Measurements from ENCODE around the gene NELL2. TPM values are rescaled to one million over a fixed set of nuclear protein-coding genes. Genes with fewer than 3 reads are reported as not detected.

Gene NELL2
- total RNA-seq, 1 donor from 2014 or later = 1.0 TPM

- H3K9me3 ChIP-seq (ENCODE audit: insufficient read depth, low read depth, low read length) = peaks cover 1% of the 10 kb centered on the region
- H3K9ac ChIP-seq (ENCODE audit: low read length) = no peak overlapping the region
- TF ChIP-seq CTCF (IDR thresholded peaks at IDR 0.05; ENCODE audit: insufficient read depth, low read depth, low read length) (no peak), EZH2 (IDR thresholded peaks at IDR 0.05; ENCODE audit: insufficient read depth, low read length) (no peak)
- no peaks in the 10 kb centered on the region for H3K9me3 Mint-ChIP-seq (ENCODE audit: unreplicated experiment)
- H3K36me3 ChIP-seq (ENCODE audit: insufficient read depth, low read length) = no peaks in the 10 kb centered on the region
- DNase-seq (ENCODE audit: low read depth) (no peak), FAIRE-seq (no peak)
- H3K4me3 ChIP-seq (ENCODE audit: insufficient read depth, low read depth, low read length) = no peak overlapping the region
- H3K4me3 Mint-ChIP-seq (ENCODE audit: unreplicated experiment) = no peak overlapping the region
- H3K4me1 Mint-ChIP-seq (ENCODE audit: low read depth, unreplicated experiment) = no peaks in the 10 kb centered on the region
- H3K36me3 Mint-ChIP-seq (ENCODE audit: low read depth, unreplicated experiment) = no peaks in the 10 kb centered on the region
- no peak overlapping the region for H3K4me2 ChIP-seq (ENCODE audit: low read length)
- H3K27me3 ChIP-seq (ENCODE audit: insufficient read depth, low read length) = no peaks in the 10 kb centered on the region
- H3K79me2 ChIP-seq (ENCODE audit: insufficient read depth, low read length) = no peaks in the 10 kb centered on the region
- no peaks in the 10 kb centered on the region for H3K27me3 Mint-ChIP-seq (ENCODE audit: low read depth, unreplicated experiment)
- H3K27ac Mint-ChIP-seq (ENCODE audit: unreplicated experiment) = no peak overlapping the region
- no peaks in the 10 kb centered on the region for H3K4me1 ChIP-seq (ENCODE audit: insufficient read depth, low read length)
- no peak overlapping the region for H3K27ac ChIP-seq (ENCODE audit: low read depth, low read length)
- H4K20me1 ChIP-seq (ENCODE audit: insufficient read depth, low read length) = no peaks in the 10 kb centered on the region
- H2AFZ ChIP-seq (ENCODE audit: low read depth, low read length) = no peak overlapping the region
Observed at GRCh38 chr12:44531320-44531971, 344.7 kb downstream of the NELL2 start.

GRCh38 chr12:44526655-44527182, 349.4 kb downstream of the NELL2 start:
- no peak overlapping the region for H3K27ac ChIP-seq (ENCODE audit: low read depth, low read length)
- H3K27me3 ChIP-seq (ENCODE audit: insufficient read depth, low read length) = no peaks in the 10 kb centered on the region
- FAIRE-seq (no peak), DNase-seq (ENCODE audit: low read depth) (no peak)
- no peak overlapping the region for H3K4me2 ChIP-seq (ENCODE audit: low read length)
- H3K9me3 Mint-ChIP-seq (ENCODE audit: unreplicated experiment) = no peaks in the 10 kb centered on the region
- H3K79me2 ChIP-seq (ENCODE audit: insufficient read depth, low read length) = no peaks in the 10 kb centered on the region
- H3K27ac Mint-ChIP-seq (ENCODE audit: unreplicated experiment) = no peak overlapping the region
- H3K27me3 Mint-ChIP-seq (ENCODE audit: low read depth, unreplicated experiment) = no peaks in the 10 kb centered on the region
- H3K4me1 Mint-ChIP-seq (ENCODE audit: low read depth, unreplicated experiment) = peaks cover 2% of the 10 kb centered on the region
- no peak overlapping the region for H3K4me3 ChIP-seq (ENCODE audit: insufficient read depth, low read depth, low read length)
- H2AFZ ChIP-seq (ENCODE audit: low read depth, low read length) = no peak overlapping the region
- H3K9me3 ChIP-seq (ENCODE audit: insufficient read depth, low read depth, low read length) = peaks cover 2% of the 10 kb centered on the region
- H3K4me1 ChIP-seq (ENCODE audit: insufficient read depth, low read length) = no peaks in the 10 kb centered on the region
- H3K4me3 Mint-ChIP-seq (ENCODE audit: unreplicated experiment) = no peak overlapping the region
- no peak for TF ChIP-seq CTCF (IDR thresholded peaks at IDR 0.05; ENCODE audit: insufficient read depth, low read depth, low read length)
- TF ChIP-seq EZH2 (IDR thresholded peaks at IDR 0.05; ENCODE audit: insufficient read depth, low read length) = no peak
- no peaks in the 10 kb centered on the region for H4K20me1 ChIP-seq (ENCODE audit: insufficient read depth, low read length)
- no peaks in the 10 kb centered on the region for H3K36me3 Mint-ChIP-seq (ENCODE audit: low read depth, unreplicated experiment)
- no peaks in the 10 kb centered on the region for H3K36me3 ChIP-seq (ENCODE audit: insufficient read depth, low read length)
- no peak overlapping the region for H3K9ac ChIP-seq (ENCODE audit: low read length)

Data from astrocyte (in vitro differentiated cells and primary cell).